GM19023 (cell line): ENCODE measurements around the gene CTSD.
A peak's percentile ranks its signal among the peaks of the same experiment; 100 is the strongest.
"Not testable (repeated sequence)": the region's sequence is repeated elsewhere in the genome, so short reads cannot be mapped to it uniquely, and the experiment has no call there.

ENCODE experiments used
- ATAC-seq: cut with Tn5 transposase; IDR thresholded peaks from one replicate; pipeline ENCODE4 v1.9.1; 2021; ENCODE audit warnings: mild to moderate bottlenecking, moderate library complexity; ENCODE audit not compliant: unreplicated experiment

Gene CTSD

GRCh38 chr11:1770528-1770927 lies 6.8 kb upstream of the CTSD start:
- no peak for ATAC-seq

DNA sequence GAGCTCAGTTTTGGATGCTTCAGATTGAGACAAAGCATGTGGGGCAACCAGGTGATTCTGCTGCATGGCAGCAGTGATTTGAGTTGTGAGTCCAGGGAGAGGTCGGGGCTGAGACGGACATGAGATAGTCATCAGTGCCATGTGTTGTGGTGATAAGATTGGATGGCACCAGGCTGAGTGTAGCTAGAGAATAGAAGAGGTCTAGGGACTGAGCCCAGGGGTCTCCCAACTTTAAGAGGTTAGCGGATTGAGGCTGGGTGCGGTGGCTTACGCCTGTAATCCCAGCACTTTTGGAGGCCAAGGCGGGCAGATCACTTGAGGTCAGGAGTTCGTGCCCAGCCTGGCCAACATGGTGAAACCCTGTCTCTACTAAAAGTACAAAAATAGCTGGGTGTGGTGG lies 6.3 kb upstream of the CTSD start:
- ATAC-seq = no peak

- ATAC-seq = not testable (repeated sequence)
These were observed 5.7 kb upstream of the CTSD start for GRCh38 chr11:1769304-1769936.

DNA sequence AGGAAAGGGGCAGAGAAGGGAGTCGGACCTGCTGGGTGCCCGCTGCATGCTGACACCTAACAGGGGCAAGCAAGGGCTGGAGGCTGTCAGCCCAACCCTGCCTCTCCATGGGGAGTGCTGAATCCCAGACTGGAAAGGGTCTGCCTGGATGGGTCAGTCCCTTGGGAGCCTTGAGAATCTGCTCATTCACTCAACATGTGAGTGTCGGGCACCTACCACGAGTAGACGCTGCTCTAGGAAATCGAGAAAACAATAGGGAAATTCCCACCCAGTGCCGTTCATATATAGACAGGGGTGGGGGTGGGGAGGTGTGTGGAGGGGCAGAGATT lies 4.4 kb upstream of the CTSD start:
- no peak for ATAC-seq

DNA sequence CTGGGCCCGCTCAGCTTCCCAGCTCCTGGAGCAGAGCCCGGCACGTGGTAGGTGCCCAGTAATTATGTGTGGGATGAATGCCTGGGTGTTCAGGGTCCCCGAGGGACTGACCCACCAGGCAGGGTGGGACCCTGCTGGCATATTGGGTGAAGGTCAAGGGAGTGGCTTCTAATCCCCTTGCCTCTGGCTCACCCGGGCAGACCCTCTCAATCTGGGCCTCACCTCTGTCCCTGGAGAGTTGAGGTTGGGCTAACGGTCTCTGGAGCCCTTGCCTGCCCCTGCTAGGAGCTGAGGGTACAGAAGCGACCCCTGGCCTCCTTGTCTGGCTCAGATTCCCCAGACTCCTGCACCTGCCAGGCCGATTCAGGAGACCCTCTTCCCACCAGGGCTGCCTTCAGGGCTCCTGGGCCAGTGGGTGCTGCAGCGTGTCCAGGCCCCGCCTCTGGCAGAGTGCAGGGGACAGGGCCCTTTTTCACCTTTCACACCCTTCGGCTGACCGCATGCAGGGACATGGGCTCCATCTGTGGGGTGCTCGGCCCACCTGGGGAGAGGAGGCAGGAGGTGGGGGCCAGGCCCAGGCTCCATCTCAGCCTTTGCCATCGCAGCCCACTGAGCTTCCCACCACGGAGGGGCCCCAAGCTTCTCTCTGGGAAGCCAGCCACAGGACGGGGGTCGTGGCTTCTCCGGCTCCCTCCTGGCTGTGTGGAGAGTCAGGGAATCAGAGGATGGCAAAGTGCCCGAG lies 3.8 kb upstream of the CTSD start:
- no peak for ATAC-seq

- ATAC-seq = no peak
These were observed 3.1 kb upstream of the CTSD start for GRCh38 chr11:1766719-1767398.

DNA sequence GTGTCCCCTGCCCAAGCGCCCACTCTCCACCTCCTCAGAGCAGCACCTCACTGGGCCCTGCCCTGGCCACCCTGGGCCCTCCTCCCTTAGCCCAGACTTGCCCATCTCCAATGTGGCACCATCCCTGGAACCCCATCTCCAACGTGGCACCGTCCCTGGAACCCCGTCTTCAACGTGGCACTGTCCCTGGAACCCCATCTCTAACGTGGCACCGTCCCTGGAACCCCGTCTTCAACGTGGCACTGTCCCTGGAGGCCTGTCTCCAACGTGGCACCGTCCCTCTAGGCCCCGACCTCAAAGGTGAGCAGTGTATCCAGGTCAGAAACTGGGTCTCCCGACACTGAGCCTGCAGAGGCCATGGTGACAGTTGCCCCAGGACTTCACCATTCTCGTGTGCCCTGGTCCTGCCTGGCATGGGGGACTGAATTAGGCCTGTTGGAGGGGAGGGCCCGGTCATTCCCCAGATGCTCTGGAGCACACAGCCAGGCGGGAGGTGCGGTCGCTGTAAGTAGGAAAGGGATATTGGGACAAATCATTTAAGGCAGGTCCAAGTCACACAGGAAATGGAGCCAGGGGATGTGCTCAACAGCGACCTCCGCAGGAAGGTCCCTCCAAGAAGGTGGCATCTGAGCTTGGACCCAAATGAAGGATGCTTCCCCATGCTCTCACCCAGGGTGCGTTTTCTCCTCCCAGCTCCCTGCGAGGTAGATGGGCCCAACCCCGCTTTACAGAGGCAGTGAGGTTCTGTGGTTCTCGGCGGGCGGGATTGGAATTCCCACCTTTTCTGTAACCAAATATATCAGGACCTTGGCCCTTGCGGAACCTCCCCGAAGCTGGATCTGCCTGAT lies 2.4 kb upstream of the CTSD start:
- no peak for ATAC-seq

GRCh38 chr11:1763336-1763795 lies 361 bp downstream of the CTSD start:
- ATAC-seq = peak; percentile 28

DNA sequence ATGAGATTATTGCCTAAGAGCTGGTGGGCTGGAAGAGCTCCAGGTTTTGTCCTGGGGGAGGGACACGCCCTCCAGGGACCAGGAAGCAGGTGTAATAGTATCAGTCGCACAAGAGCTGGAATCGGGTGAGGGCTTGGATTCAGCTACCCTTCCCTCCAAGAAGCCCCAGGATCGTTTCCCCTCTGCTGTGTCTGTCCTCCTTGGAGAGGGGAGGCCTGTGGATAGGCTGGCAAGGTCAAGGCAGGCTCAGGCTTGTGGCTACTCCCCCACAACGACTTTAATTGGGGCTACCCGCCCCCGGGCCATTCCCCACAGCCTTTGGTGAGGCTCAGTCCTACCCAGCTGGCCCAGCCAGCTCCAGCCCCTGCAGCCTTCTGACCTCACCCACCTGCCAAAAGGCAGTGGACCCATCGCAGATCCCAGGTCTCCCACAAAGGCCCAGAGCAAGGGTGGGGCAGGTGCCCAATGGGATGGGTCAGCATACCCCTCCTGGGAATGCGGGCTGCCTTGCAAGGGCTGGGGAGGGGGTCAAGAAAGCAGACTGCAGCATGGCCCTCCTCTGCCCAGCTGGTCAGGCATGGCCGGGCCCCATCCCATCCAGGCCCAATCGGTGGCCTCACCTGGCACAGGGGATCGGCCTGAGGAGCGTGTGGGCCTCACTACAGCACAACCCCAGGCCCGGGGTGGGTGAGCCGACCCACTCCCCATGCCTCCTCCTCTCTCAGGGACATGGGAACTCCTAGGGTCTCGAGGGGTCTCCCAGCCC lies 1.0 kb downstream of the CTSD start:
- ATAC-seq = no peak

- ATAC-seq = no peak
These were observed 1.7 kb downstream of the CTSD start for GRCh38 chr11:1761857-1762536.

GRCh38 chr11:1761110-1761856 lies 2.4 kb downstream of the CTSD start:
- ATAC-seq = no peak

DNA sequence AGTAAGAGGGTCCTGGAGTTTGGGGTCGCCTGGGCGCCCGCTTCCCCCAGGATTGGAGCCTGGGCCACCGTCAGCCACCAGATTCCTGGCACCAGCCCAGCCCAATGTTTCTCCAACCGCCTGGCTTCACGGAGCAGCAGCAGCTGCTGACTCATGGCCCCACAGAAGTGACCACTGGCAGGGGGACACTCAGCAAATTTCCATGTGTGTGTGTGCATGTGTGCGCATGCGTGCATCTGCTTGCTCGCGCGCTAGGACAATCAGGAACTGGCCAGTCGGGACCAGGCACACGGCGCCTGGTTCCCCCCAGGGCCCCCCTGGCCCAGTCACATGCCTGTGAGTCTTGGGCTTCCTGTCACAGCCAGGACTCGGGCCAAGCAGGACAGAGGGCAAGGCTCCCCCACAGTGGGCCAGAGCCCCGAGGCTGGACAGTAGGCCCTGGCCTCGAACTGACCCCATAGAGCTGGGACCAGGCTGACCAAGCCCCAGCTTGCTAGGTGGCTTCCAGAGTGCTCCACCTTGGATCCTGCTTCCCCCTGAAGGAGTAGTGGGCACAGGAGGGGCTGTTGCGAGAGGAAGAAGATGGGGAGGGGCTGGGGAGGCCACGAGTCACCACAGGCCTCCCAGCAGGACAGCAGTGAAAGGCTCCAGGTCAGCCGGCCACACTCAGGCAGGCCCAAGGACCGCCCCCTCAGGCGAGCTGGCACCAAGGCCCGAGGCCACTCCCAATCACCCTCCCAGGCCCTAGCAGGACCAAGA lies 3.2 kb downstream of the CTSD start:
- no peak for ATAC-seq

GRCh38 chr11:1759851-1760220 lies 3.9 kb downstream of the CTSD start:
- ATAC-seq = no peak

- no peak for ATAC-seq
These were observed 4.4 kb downstream of the CTSD start for GRCh38 chr11:1759151-1759850.

DNA sequence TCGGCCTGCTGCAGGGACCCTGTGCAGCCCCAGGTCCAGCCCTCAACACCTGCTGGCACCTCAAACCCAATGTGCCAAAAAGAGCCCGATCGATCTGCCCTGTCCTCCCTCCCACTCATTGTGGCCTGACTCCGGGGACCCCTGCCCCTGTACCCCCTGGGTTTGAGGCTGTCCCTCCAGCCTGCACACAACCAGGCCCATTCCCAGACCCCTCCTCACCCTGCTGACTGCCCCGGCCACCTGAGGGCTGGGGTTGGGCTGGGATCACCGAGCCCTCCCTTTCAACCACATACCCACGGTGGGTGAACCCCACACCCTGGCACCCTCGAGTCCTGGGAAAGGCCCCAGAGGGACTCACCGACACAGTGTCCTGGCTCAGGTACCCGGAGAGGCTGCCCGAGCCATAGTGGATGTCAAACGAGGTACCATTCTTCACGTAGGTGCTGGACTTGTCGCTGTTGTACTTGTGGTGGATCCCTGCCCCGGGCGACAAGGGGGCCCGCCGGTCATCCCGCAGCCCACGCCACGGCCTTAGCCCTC lies 5.0 kb downstream of the CTSD start:
- no peak for ATAC-seq

GRCh38 chr11:1757861-1758610 lies 5.7 kb downstream of the CTSD start:
- ATAC-seq = no peak
